Islet of Langerhans (tissue), 1 donor: Measurements from ENCODE around the gene SLC6A6.

Source experiments
- FAIRE-seq: peaks from one replicate; lab custom pipeline; 2011; peaks lifted over from hg19 to GRCh38; lab: Jason Lieb, UNC

Gene SLC6A6

DNA sequence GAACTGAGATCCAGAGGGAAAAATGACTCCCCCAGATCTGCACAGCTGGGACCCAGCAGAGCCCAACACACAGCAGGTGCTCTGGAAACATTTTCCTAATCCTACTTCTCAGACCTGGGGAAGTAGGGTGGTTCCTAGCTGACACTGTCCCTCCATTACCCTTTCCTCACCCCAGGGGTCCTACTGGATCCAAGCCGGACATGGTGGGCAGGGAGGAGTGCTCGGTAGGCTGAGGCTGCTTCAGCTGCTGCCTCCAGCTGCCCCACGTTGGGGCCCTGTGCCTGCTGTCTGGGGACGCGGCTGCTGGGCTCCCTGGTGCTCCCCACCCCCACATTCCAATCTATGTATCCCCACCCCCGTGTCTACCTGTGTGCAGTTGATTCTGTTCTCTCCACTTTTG, 29.8 kb upstream of the SLC6A6 start:
- FAIRE-seq = no peak

DNA sequence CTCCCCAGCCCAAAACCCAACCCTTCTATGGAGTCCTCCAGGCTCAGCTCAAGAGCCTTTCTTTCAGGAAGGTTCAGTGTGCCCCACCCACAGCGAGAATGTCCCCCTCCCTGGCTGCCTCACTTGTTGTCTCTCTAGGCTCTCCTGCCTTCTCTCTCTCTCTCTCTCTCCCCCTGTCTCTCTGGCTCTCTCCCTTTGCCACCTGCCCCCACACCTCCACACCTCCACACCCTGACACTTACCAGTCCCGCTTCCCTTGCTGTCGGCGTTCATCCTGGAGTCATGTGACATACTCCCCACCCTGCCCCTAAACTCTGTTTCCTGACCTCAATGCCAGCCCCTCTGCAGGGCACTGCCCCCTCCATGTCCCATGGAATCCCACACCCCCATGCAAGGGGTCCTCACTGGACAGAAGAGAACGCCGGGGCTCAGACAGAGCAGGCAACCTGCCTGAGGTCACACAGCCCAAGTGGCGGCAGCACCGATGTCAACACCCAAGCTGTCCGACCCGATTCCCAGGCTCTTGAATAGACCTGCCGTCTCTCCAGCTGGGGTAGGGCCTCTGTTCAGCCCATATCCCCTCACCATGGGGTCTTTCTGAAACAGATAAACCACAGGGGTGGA, 28.5 kb upstream of the SLC6A6 start:
- FAIRE-seq = no peak

DNA sequence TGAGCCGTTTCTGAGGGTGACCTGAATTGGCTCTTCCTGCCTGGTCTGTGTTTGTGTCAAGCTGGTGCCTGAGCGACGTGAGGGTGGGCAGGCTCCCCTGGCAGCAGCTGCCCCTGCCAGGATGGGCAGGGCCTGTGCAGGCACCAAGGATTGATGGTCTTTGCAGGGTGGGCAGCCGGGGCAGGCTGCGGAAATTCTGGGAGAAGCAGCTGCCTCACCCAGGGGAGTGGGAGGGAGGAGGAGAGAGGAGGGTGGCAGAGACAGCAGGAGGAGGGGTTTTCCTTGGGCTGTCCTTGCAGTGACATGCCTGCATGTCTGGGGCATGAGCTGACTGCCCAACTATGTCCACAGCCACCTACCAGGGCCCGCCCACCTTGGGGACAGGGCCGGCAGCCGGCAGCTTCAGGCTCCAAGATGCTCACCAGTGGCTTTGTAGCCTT, 27.9 kb upstream of the SLC6A6 start:
- FAIRE-seq = no peak

DNA sequence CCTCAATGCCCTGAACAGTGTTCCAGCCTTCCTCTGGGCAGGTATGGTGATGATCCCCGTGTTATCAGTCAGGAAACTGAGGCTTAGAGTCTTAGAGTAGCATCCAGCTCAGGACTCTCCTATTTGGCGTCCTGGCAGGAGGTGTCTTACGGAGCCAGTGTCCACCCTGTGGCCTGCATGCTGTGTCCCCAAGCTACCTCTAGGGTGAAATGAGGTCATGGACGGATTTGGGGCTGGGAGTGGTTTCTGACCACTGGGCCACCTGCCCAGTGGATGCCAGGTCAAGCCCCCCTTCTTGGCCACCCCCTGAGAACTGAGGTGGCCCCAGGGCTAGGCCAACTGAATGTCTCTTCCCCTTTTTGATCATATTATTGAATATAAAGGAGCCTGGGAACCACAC, 27.2 kb upstream of the SLC6A6 start:
- FAIRE-seq = no peak

DNA sequence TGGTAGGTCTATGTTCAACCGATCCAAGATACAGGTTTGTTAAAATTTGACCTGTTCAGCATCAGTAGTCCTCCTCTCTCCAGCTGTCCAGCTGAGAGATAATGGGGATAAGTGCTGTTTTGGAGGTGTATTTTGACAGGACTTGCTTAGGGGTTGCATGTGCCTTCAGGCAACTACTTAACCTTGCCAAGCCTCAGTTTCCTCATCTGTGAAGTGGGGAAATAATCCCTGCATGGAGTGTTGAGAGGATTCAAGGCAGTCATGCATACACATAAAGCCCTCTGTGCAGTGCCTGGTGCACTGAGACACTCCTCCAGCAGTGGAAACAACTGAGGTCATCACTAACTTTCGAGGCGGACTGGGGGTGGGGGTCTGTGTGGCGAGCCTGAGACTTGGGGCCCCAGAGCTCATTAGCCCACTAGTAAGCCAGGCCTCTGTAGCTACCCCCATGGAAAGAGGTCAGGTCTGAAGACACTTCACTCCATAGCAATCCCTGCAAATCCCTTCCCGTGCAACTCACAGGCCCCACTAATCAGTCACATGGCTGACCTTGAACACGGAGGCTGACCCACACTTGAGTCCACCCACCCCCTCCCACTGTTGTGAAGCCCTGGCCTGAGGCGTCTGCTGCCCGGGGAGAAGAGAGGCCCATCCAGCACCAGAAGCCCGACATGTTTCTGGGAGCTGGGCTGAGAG, 25.9 kb upstream of the SLC6A6 start:
- no peak for FAIRE-seq

DNA sequence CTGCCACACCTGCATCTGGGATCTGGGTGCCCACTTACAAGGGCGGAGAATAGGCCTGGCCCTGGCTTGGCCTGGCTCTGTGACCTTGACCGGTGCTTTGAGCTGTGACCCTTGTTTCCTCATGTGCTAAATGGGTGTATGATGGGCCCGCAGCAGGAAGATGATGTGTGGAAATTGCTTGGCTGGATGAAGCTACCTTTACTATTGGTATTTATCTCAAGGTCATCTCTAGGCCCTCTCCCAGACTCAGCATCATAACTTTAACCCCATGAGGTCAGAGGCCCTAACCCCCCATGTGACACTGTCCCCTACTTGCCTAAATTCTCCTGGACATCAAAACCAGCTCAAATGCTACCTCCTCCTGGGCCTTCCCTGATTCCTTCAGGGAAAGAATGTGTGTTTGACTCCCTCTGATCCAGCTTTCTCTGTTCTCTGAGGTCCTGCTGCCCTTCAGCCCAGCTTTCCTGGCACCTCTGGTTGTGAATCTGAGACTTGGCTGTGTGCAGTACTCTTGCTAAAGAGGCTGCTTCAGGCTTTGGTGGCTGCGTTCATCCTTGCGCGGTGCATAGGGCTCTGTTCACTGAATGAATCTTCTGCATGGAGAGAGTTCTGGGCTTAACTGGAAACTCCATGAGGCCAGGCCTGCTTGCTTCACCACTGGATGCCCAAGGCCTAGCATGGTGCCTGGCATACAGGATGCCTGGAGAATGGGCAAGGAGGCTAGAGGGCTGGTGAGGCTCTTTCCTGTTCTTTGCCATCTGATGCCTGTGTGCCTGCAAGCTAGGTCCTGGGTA, 25.2 kb upstream of the SLC6A6 start:
- no peak for FAIRE-seq

DNA sequence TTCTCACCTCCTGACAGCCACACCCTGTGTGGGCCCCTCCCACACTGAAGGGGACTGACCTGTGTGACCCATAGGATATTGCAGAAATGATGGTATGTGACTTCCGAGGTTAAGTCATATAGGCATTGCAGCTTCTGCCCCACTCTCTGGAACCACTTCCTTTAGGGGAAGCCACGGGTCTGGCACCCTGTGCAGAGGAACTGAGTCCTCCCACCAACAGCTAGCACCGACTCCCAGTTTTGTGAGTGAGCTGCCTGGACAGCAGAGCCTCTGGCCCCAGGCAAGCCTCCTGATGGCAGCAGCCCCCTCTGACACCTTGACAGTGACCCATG, 24.6 kb upstream of the SLC6A6 start:
- no peak for FAIRE-seq

DNA sequence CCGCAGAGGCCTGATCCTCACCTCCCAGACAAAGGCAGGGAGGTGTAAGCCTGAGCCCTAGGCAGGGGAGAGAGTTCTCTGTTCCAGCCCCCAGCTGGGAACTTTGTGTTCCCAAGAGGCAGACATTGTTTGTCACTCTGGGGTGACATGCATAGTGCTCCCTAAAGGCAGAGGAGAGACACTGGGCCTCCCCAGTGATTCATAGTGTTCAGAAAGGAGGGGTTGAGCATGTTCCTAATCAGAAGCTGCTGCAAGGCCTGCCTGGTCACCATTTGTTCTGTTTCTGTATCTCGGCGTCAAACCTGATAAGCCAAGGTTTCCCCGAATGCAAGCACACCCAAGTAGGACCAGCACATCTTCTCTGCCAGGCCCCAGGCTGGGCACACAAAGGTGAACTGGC, 24.0 kb upstream of the SLC6A6 start:
- no peak for FAIRE-seq

DNA sequence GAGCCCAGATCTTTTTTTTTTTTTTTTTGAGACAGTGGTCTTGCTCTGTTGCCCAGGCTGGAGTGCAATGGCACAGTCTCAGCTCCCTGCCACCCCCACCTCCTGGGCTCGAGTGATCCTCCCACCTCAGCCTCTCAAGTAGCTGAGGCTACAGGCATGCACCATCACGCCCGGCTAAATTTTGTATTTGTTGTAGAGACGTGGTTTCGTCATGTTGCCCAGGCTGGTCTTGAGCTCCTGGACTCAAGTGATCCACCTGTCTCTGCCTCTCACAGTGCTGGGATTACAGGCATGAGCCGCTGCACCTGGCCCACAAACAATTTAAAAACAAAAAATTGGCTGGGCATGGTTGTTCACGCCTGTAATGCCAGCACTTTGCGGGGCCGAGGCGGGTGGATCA, 22.6 kb upstream of the SLC6A6 start:
- FAIRE-seq = no peak

DNA sequence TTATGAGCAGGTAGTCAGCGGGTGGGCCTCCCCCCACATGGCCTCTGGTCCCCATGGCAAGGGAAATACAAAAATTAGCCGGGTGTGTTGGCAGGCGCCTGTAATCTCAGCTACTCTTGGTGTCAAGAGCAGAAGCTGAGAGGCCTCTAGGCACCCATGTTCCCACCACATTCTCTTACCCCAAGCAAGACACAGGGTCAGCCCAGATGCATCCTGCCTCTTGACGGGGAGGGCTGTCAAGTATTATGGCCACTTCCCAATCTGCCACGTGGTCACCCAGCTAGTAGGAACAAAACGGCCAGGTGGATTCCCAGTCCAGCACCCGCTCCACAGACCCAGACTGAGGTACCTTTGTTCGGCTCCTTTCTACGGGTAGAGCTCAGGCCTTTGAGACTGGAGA, 16.2 kb upstream of the SLC6A6 start:
- FAIRE-seq = no peak

DNA sequence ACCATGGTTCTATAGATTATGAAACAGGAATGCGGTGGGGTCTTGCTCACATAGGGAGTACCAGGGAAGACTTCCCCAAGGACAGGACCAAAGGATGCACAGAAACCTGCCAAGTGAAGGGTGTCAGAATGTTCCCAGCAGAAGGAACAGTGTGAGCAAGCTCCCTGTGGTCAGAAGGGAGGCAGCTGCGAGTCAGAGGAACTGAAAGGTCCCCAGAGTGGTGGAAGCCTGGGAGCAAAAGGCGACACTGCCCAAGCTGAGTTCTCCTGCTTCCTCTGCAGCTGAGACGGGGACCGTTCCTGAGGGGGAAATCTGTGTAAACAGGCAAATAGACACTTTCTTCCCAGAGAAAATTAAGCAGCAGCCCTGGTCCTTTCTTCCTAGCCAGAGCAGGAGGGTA, 14.2 kb upstream of the SLC6A6 start:
- FAIRE-seq = no peak

DNA sequence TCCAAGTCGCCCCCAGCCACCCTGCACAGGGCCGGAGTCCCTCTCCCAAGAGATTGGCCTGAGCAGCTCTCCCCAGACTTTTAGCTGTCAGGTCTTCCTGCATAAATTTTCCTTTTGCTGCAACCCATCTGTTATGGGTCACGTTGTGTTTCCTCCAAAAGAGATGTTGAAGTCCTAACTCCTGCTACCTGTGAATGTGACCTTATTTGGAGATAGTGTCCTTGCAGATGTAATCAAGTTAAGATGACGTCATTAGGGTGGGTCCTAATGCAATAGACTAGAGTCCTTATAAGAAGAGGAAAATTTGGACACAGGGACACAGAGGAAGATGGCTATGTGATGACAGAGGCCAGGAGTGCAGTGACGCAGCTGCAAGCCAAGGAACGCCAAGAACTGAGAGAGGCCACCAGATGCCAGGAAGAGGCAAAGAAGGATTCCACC, 13.2 kb upstream of the SLC6A6 start:
- FAIRE-seq = no peak

DNA sequence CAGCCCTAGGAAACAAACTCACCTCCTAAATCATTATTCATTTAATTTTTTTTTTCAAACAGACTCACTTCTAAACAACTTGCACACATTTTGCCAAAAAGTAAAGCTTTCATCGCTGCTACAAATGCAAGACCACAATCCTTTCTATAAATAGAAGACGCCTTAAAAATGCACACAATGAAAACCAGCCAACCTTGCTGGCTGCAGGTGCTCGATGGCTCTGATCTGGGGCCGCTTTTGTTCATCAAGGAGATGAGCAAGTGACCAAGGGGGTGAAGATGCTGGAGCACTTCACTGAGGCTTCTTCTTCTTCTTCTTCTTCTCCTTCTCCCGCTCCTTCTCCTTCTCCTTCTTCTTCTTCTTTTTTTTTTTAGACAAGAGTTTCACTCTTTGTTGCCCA, 12.7 kb upstream of the SLC6A6 start:
- no peak for FAIRE-seq

DNA sequence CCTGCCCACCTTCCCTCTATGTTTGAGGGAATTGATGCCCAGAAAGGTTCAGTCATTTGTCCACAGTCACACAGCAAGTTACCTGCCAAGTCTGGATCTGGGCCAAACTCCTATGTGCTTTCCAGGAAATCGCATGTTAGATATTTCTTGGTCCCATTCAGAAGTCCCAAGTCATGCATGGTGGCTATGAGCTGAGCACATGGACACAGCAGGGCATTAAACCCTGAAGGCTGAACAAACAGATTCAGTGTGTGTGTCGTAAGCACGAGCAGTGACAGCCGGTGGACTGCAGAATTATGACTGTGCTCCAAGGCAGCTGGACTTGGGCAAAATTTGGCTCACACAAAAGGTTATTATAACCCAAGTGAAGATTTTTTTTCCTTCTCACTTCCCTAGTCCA, 11.4 kb upstream of the SLC6A6 start:
- no peak for FAIRE-seq

DNA sequence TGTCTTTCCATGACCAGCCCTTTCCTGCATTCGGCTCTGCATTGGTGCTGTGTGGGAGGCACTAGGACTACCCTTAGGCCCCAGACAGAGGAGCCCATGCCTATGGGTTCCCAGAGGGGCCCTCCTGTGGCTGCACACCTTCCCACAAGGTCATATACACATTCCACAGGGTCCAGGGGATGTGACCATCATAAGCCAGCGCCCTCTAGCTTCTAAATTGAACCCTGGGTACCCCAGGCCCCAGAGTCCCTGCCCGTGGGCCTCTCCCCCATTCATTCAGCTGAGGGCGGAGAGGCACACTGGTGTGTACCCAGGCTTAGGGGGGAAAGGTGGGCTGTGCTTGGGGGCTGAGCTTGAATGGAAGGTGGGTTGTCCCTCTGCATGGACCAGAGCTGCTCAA, 10.2 kb upstream of the SLC6A6 start:
- no peak for FAIRE-seq

DNA sequence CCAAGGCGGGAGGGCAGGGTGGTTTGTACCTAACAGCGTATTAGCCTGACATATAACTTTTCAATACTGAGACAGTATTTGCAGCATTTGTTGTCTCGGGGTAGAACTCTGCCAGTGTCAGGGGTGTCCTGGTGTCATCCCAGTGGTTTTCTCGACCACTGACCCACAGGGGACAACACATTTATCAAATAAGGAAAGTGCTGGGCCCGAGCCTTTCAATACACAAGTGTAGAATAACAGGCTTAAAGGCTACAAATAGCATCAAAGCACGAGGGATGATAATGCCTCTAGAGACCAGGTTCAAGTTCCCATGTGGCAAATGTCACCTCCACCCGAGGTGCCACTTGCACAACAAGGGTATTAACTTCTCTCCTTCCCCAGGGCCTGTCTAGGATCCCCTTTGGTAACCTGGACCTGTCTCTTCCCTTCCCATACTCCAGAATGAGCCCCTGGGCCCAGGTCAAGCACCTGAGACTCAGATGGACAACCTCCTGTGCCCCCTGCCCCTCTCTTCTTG, 9.5 kb upstream of the SLC6A6 start:
- FAIRE-seq = no peak

DNA sequence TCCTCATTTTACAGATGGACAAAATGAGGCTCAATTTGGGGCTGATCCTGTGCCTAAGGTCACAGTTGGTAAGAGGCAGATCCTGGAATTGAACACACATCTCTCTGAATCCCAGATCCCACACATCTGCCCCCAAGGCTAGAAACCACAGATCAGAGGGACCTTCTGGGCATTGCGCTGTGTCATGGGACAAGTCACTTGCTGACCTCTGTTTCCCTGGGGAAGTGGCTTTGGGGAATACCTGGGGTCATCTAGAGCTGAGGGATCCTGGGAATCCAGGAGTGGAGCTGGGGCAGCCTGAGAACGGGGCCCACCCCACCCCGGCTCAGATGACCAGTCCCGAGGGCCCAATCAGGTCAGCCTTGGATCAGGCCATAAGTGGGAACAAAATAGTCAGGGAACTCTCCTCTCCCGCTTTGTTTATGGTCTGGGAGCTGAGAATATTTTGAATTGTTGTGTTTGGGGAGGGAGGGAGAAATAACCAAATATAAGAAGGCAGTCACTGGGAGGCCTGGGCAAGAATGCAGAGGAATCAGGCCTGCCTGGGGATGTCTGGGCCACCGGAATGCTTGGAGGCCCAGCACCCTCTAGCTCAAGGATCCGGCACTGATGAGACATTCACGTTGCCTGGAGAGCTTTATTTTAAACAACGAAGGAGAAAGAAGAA, 8.8 kb upstream of the SLC6A6 start:
- FAIRE-seq = no peak

DNA sequence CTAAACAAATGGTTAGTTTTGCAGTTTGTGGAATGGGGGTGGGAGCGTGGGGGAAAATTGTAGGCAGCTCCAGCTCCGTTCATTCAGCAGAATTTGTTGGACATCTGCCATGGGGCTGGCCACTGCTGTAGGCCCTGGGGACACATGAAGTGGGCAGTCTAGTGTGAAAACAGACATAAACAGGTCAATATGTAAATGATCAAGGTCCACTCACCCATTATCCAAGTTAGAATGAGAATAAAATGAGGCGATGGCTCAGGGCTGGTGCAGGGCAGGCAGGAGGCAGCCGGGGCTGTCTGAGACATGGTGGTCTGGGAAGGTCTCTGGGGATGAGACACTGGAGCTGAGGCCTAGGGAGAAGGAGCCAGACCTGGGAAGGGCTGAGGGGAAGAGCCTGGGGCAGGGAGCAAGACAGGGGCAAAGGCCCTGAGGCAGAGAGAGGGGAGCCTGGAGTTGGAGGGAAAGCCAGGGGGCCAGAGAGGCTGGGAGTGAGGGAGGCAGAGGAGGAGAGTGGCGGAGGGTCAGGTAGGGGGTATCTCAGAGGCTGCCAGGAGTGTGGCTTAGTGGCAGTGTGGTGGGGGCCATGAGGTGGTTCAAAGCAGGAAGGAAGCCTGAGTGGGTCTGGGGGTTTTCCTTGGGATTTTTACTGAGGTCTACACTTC, 6.2 kb upstream of the SLC6A6 start:
- no peak for FAIRE-seq

DNA sequence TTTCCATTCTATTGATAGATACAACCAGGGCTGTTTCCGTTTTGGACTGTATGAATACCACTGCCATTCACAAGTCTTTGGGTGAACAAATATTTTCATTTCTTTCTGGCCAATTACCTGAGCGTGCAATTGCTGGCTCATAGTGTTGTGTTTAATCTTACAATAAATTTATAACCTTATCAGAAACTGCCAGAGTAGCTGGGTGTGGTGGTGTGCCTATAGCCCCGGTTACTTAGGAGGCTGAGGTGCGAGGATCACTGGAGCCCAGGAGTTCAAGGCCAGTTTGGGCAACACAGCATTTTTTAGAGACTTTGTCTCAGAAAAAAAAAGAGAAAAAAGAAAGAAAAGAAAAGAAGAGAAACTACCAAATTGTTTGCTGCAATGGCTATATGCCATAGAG, 5.4 kb upstream of the SLC6A6 start:
- no peak for FAIRE-seq

DNA sequence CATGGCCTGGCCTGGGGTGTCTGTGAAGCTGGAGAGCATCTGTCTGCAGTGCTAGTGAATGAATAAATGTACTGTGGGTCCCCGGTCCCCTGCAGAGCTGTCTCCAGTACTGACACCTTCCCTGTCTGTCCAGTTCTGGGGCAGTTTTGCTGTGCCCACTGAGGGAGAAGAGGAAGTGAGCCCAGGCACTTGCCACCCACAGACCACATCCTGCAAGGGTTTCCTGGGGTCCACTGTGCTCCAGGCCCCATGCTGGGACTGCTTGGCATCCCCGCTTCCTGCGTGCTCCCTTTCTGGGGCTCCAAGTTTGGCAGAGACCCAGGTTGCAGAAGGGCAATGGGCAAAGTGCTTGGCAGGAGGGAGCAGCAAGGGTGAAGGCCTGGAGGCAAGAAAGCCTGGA, 4.9 kb upstream of the SLC6A6 start:
- FAIRE-seq = no peak

DNA sequence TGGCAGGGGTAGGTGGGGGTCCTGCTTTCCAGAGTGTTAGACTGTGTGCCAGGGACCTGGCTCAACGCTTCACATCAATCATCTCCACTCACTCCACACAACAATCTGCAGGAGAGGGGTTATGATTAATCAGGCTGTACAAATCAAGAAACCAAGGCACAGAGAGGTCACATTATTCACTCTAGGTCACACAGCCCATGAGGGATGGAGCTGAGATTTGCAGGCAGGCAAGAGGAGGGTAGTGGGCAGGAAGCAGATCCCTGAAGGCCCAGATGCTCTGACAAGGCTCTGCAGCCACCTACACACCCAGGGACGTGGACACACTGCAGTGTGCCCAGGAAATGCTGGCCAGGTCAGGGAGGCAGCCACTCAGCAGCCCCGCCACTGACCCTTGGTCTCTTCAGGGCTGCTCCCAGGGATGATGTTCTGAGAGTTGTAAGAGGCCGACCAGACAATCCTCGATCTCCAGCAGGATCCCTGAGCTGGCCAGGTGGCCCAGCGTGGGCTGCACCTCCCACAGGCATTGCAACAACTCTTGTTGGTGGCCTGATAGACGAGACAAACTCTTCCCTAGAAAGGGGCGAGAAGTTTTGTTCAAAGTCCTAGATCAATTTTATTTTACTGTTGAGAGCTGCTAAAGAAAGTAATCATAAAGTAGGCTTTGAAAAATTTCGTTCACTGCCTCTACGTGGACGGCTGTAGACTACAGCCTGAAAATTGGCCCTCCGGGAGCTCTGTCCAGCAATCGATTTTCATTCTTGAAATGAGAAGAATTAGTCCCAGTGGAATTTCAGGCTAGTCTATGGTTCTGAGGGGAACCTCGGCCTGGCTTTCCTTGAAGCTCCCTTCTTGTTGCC, 4.2 kb upstream of the SLC6A6 start:
- FAIRE-seq = no peak

DNA sequence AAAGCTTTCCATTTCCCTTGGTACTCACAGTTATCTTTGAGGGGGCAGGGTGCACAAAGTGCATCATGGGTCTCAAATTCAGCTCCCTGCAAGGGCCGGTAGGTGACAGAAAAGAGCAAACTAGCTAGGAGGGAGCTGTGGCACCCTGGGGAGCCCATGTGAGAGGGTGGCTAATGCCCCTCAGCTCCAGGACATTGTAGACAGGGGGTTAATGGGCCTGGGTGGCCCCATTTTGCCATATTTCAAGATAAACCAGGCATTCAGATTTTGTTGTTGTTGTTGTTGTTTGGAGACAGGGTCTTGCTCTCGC, 3.7 kb upstream of the SLC6A6 start:
- FAIRE-seq = no peak
